ENCODE measurements around the gene FAM151A.
"Not testable (repeated sequence)": the region's sequence is repeated elsewhere in the genome, so short reads cannot be mapped to it uniquely, and the experiment has no call there.

The FAM151A gene

DNA sequence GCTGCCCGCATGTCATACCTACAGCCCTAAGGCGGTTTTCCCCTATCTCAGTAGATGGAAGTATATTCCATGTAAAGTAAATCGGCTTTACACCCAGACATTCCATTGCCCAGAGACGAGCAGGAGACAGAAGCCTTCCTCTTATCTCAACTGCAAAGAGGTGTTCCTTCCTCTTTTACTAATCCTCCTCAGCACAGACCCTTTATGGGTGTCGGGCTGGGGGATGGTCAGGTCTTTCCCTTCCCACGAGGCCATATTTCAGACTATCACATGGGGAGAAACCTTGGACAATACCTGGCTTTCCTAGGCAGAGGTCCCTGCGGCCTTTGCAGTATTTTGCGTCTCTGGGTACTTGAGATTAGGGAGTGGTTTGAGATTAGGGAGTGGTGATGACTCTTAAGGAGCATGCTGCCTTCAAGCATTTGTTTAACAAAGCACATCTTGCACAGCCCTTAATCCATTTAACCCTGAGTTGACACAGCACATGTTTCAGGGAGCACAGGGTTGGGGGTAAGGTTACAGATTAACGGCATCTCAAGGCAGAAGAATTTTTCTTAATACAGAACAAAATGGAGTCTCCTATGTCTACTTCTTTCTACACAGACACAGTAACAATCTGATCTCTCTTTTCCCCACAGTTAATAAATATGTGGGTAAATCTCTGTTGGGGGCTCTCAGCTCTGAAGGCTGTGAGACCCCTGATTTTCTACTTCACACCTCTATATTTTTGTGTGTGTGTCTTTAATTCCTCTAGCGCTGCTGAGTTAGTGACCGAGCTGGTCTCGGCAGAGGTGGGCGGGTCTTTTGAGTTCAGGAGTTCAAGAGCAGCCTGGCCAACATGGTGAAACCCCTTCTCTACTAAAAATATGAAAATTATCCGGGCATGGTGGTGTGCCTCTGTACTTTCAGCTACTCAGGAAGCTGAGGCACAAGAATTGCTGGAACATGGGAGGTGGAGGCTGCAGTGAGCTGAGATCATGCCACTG, 13.4 kb upstream of the FAM151A start:
- DNase-seq (ENCODE audit: low read depth) = not testable (repeated sequence)

DNA sequence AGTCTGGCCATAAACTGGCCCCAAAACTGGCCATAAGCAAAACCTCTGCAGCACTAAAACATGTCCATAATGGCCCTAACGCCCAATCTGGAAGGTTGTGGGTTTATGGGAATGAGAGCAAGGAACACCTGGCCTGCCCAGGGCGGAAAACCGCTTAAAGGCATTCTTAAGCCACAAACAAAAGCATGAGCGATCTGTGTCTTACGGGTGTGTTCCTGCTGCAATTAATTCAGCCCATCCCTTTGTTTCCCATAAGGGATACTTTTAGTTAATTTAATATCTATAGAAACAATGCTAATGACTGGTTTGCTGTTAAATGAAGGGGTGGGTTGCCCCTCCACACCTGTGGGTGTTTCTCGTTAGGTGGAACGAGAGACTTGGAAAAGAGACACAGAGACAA, 12.5 kb upstream of the FAM151A start:
- DNase-seq (ENCODE audit: low read depth) = not testable (repeated sequence)

- DNase-seq (ENCODE audit: low read depth) = no peak
Measured at GRCh38 chr1:54627196-54627595, 3.9 kb upstream of the FAM151A start.

GRCh38 chr1:54624466-54625464, 1.4 kb upstream of the FAM151A start:
- no peak for DNase-seq (ENCODE audit: low read depth)

DNA sequence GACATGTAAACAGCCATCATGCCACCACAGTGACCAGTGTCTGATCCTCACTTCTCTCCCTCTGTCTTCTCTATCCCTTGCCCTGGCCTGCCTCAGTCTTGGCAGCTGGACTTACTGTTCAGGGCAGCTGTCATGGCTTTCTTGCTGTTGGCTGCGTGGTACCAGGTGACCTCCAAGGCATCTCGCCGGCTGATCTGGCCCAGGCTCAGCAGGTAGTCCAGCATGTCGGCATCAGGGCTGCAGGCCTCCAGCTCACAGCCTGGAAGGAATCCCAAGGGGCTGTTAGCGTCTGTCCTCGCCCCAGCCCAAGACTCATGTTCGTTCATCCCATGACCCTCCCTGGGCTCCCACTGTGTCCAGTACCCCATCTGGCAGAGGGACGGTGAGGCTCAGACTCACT, 3.6 kb downstream of the FAM151A start:
- DNase-seq (ENCODE audit: low read depth) = no peak

GRCh38 chr1:54615531-54616279, 7.6 kb downstream of the FAM151A start:
- DNase-seq (ENCODE audit: low read depth) = no peak

- DNase-seq (ENCODE audit: low read depth) = no peak
Measured at GRCh38 chr1:54614563-54614962, 8.8 kb downstream of the FAM151A start.

GRCh38 chr1:54614024-54614423, 9.3 kb downstream of the FAM151A start:
- no peak for DNase-seq (ENCODE audit: low read depth)

GRCh38 chr1:54611621-54612020, 11.7 kb downstream of the FAM151A start:
- DNase-seq (ENCODE audit: low read depth) = no peak

DNA sequence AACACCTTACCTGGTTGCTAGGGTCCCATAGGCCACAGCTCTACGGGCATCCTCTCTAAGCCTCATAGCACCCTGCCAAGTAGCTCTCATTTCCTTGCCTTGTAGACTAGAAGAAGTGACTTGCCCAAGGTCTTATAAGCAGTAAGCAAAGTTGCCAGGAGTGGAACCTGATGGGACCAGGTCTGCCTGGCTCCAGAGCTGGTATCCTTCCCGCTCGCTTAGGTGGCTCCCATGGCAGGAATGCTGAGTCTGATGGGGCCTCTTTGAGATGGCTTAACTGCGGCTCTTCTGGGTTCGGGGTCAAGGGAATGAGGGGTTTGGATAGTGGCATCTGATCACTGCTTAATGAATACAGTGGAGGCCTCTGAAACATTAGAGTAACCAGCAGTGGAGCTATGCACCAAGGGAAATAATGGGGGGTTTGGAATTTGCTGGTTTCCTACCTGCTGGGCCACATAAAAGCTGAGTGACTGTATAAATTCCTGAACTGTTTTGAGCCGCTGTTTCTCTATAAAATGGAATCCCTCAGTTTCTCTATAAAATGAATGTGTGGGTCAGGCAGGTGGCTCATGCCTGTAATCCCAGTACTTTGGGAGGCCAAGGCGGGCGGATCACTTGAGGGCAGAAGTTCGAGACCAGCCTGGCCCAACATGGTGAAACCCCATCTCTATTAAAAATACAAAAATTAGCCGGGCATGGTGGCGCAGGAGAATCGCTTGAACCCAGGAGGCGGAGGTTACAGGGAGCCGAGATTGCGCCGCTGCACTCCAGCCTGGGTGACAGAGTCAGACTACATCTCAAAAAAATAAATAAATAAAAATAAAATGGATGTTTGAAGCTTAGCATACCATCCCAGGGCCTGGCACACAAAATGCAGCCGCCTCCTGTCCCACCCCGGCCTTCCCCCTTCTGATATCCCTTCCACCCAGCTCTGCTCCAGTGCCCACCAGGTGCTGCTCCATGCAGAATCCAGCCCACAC, 12.4 kb downstream of the FAM151A start:
- no peak for DNase-seq (ENCODE audit: low read depth)

DNA sequence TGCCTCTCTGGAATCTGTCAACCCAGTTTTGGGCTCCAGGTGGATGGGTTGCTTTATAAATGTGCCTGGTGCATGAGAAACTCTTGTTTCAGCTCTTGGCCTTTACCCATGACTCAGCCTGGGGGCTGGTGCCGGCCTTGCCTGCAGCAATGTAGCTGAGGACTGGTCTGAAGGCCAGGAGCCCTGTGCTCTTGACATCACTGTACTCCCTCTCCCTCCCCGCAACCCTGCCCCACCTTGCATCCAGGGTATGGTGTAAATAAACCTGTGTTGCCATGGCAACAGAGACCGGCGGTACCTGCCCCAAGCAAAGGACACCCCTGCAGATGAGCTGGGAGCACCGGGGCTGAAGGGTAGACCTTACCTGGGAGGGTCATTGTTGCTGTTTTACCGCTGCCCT, 13.3 kb downstream of the FAM151A start:
- no peak for DNase-seq (ENCODE audit: low read depth)

GRCh38 chr1:54609301-54609921, 13.9 kb downstream of the FAM151A start:
- no peak for DNase-seq (ENCODE audit: low read depth)

- DNase-seq (ENCODE audit: low read depth) = no peak
Measured at GRCh38 chr1:54608566-54609230, 14.6 kb downstream of the FAM151A start.

GRCh38 chr1:54607821-54608565, 15.3 kb downstream of the FAM151A start:
- no peak for DNase-seq (ENCODE audit: low read depth)

GRCh38 chr1:54606990-54607325, 16.4 kb downstream of the FAM151A start:
- no peak for DNase-seq (ENCODE audit: low read depth)

DNA sequence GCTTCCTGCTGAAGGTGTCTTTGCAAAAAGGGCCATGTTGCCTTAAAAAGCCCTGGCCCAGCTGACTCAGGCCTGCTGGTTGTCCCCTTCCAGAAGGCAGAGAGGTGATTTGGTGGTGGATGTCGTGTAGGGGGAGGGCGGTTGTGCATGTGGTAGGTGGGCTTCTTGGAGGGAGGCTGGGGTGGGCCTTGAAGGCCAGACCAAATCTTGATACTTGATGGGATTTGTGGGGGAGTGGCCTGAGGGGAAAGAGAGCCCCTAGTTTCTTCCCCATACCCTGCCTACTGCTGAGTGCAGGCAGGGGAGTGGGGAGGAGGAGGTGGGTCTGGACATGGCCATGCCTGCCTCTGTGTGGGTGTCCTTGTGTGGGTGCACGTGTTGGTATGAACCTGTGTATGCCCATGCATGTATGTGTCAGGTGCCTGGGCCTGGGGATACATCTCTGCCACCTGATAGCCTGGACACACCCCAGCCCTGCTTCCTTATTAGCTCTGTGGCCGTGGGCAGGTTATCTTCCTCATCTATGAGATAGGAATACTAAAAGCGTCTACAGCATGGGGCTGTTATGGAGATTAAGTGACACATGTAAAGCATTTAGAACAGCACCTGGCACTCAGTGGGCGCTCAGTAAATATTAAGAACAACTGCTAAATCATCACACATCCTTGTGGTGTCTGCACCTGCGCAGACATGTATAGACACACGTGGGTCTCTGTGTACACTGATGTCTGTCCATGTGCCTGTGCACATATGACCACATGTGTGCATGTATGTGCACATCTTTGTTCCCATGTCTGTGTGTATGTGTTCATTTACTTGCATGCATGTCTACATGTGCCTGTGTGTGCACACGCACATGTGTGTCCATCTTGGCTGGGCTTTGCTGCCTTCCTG, 17.0 kb downstream of the FAM151A start:
- DNase-seq (ENCODE audit: low read depth) = no peak

GRCh38 chr1:54604572-54605370, 18.6 kb downstream of the FAM151A start:
- DNase-seq (ENCODE audit: low read depth) = peak; percentile 9

Measured in T follicular helper cell (primary cell).